GM12878 (cell line): ENCODE data around the gene SLC25A39. TPM values are rescaled to one million over a fixed set of nuclear protein-coding genes. Genes with fewer than 3 reads are reported as not detected.

Experiments
- ATF7 ChIP-seq: fragments of 450-650 bp; IDR thresholded peaks from 2 replicates; pipeline ENCODE4 v1.6.1; 2016; ENCODE audit warnings: low read depth, mild to moderate bottlenecking
- BCL3 ChIP-seq: IDR thresholded peaks from 2 replicates; pipeline ENCODE4 v1.6.1; 2011; ENCODE audit warnings: borderline replicate concordance, low read depth, mild to moderate bottlenecking, moderate library complexity, low read length; ENCODE audit not compliant: insufficient read depth, poor library complexity, severe bottlenecking
- CREB1 ChIP-seq: IDR thresholded peaks from 2 replicates; pipeline ENCODE4 v1.6.1; 2012; ENCODE audit warnings: low read depth, mild to moderate bottlenecking, inconsistent platforms
- JUNB ChIP-seq: IDR thresholded peaks from 2 replicates; pipeline ENCODE4 v1.6.1; 2016; ENCODE audit warnings: antibody characterized with exemption, mild to moderate bottlenecking
- KAT2A ChIP-seq: conservative IDR thresholded peaks from 2 replicates; pipeline ENCODE4 v1.6.1; 2011; ENCODE audit warnings: low read depth, low read length; ENCODE audit not compliant: control insufficient read depth
- MLLT1 ChIP-seq: fragments of 450-650 bp; IDR thresholded peaks from 2 replicates; pipeline ENCODE4 v1.6.1; 2016; ENCODE audit warnings: mild to moderate bottlenecking
- NFYB ChIP-seq: IDR thresholded peaks from 2 replicates; pipeline ENCODE4 v1.6.1; 2011; ENCODE audit warnings: low read depth, mild to moderate bottlenecking, low read length, improper control_type of control experiment, moderate library complexity; ENCODE audit not compliant: insufficient read depth
- NR2F1 ChIP-seq: fragments of 450-650 bp; conservative IDR thresholded peaks from 2 replicates; pipeline ENCODE4 v1.6.1; 2017; ENCODE audit warnings: mild to moderate bottlenecking
- PKNOX1 ChIP-seq: fragments of 450-650 bp; IDR thresholded peaks from 2 replicates; pipeline ENCODE4 v1.6.1; 2016; ENCODE audit warnings: mild to moderate bottlenecking
- RFX5 ChIP-seq: IDR thresholded peaks from 2 replicates; pipeline ENCODE4 v1.6.1; 2011; ENCODE audit warnings: low read depth, low read length, improper control_type of control experiment
- SRF ChIP-seq, 2 experiments: IDR thresholded peaks; 2 replicates each; pipeline ENCODE4 v1.6.1; 2011; ENCODE audit warnings: low read depth in 2 of 2, low read length in 2 of 2, mild to moderate bottlenecking in 1 of 2, moderate library complexity in 1 of 2
- STAT3 ChIP-seq: IDR thresholded peaks from 2 replicates; pipeline ENCODE4 v1.6.1; 2011; ENCODE audit warnings: low read depth, low read length, improper control_type of control experiment
- TBL1XR1 ChIP-seq: IDR thresholded peaks from 2 replicates; pipeline ENCODE4 v1.6.1; 2012; ENCODE audit warnings: low read depth, low read length, improper control_type of control experiment
- ZBTB40 ChIP-seq: fragments of 450-650 bp; IDR thresholded peaks from 2 replicates; pipeline ENCODE4 v1.6.1; 2016; ENCODE audit warnings: mild to moderate bottlenecking, moderate library complexity, borderline replicate concordance
- polyA plus RNA-seq, 11 experiments: library from polyadenylated mRNA; depleted of rRNA in 4 of 11; unstranded in 6 of 11; stranded (reverse) in 5 of 11; fragments of >200 nt; fragmentation: Nextera tagmentation in 4 of 11; fragmentation: Illumina TruSeq in 1 of 11; extraction: Ambion mirVana in 4 of 11; extraction: Trizol in 1 of 11; gene quantifications; 1 replicate in 1 of 11; 2 replicates in 10 of 11; pipeline versions ENCODE4 v1.2.1 to v1.2.3, GENCODE V29; 2011 to 2016; ENCODE audit warnings: inconsistent platforms in 2 of 11, missing spikeins in 2 of 11, low read depth in 1 of 11
- total RNA-seq, 4 experiments: library from RNA; depleted of rRNA in 3 of 4; stranded (reverse); fragments of >200 nt in 3 of 4; fragmentation: Illumina TruSeq in 1 of 4; extraction: Trizol in 1 of 4; gene quantifications; 2 replicates each; pipeline versions ENCODE4 v1.2.1 to v1.2.3, GENCODE V29; 2013 to 2021

The SLC25A39 gene
- total and polyA plus RNA-seq, 10 of the 15 experiments (the other 5 are each of a cell fraction or from before 2014, with no cell fraction given) = 3.5 to 270 (median 150) TPM

- TF ChIP-seq RFX5 (no peak), KAT2A (no peak), SRF (IDR thresholded peaks at IDR 0.05; ENCODE audit: low read depth in 2 of 2, low read length in 2 of 2) (0 out of 4 replicates have a peak, but pooled peaks of 1 of the 2 experiments have one; percentile 22), NFYB (peak; percentile 67; the same call in 1 of the 2 replicates), ATF7 (0 out of 2 replicates have a peak, but pooled peaks have one; percentile 29), TBL1XR1 (no peak), PKNOX1 (no peak), NR2F1 (no peak), CREB1 (peak; percentile 89), MLLT1 (no peak), ZBTB40 (no peak), BCL3 (no peak), JUNB (no peak), STAT3 (no peak)
- TF ChIP-seq, all 136 proteins: peak for 9
These were observed 16.3 kb downstream of the SLC25A39 start, which contains the start of gene RUNDC3A (continued) for GRCh38 chr17:44308320-44308818.
